ENCODE measurements around the gene NEURL1B. TPM values are rescaled to one million over a fixed set of nuclear protein-coding genes. Genes with fewer than 3 reads are reported as not detected.

The NEURL1B gene, protein sequence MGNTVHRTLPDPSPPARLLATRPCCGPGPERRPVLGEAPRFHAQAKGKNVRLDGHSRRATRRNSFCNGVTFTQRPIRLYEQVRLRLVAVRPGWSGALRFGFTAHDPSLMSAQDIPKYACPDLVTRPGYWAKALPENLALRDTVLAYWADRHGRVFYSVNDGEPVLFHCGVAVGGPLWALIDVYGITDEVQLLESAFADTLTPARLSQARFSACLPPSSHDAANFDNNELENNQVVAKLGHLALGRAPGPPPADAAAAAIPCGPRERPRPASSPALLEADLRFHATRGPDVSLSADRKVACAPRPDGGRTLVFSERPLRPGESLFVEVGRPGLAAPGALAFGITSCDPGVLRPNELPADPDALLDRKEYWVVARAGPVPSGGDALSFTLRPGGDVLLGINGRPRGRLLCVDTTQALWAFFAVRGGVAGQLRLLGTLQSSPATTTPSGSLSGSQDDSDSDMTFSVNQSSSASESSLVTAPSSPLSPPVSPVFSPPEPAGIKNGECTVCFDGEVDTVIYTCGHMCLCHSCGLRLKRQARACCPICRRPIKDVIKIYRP
- 1.0 and 4.4 TPM in 2 replicates for total RNA-seq

GRCh38 chr5:172640822-172641358 is at the start of gene NEURL1B:
Gene NEURL1B, plus strand, starts transcription at chr5:172641263. Its CDS starts 144 bp downstream, at chr5:172641407.
- TF ChIP-seq, protein P1, sequence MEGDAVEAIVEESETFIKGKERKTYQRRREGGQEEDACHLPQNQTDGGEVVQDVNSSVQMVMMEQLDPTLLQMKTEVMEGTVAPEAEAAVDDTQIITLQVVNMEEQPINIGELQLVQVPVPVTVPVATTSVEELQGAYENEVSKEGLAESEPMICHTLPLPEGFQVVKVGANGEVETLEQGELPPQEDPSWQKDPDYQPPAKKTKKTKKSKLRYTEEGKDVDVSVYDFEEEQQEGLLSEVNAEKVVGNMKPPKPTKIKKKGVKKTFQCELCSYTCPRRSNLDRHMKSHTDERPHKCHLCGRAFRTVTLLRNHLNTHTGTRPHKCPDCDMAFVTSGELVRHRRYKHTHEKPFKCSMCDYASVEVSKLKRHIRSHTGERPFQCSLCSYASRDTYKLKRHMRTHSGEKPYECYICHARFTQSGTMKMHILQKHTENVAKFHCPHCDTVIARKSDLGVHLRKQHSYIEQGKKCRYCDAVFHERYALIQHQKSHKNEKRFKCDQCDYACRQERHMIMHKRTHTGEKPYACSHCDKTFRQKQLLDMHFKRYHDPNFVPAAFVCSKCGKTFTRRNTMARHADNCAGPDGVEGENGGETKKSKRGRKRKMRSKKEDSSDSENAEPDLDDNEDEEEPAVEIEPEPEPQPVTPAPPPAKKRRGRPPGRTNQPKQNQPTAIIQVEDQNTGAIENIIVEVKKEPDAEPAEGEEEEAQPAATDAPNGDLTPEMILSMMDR (conservative IDR thresholded peaks at IDR 0.05; ENCODE audit: low read depth, low read length) = no peak
- peak within 1 kb of the TSS; percentile 46 for H3K4me3 ChIP-seq (ENCODE audit: low read depth, low read length)
- no peak for DNase-seq (ENCODE audit: low read depth)

DNA sequence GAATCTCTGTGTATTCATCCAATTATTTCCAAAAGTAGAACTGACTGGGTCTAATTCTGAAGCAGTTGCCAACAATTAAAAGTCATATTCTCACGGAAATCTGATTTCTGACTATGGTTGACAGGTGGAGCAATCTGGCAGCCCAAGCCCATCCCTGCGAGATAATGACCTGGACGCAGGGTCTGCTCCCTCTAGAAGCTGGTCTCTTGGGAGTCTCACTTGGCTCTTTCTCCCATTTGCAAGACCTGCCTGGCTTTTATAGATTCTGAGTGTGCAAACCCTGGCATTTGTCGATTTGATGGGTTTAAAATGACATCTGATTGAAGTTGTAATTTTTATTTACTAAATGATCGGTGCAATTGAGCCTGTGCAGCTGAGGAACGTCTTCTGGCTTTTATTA is 49.4 kb upstream of the NEURL1B start:
- no peak overlapping the region for H3K4me3 ChIP-seq (ENCODE audit: low read depth, low read length)
- TF ChIP-seq, protein P1 (conservative IDR thresholded peaks at IDR 0.05; ENCODE audit: low read depth, low read length) = no peak
- no peak for DNase-seq (ENCODE audit: low read depth)

DNA sequence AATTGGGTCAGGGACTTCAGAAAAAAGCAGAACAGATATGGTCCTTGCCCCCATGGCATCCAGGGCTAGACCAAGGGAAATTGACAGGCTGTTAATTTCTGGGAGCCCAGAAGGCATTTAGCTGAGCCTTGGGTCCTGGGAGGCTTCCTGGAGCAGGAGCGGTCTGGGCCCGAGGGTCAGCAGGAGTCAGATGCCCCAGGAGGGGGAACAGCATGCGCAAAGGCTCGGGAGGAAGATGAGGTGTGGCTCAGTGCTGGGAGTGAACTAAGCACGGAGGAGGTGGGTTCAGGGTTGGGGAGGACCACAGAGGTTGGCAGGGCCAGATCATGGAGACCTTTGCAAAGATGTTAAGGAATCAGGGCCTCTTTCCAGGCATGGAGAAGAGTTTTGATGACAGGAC is 48.2 kb upstream of the NEURL1B start:
- no peak overlapping the region for H3K4me3 ChIP-seq (ENCODE audit: low read depth, low read length)
- no peak for DNase-seq (ENCODE audit: low read depth)
- TF ChIP-seq, protein P1 (conservative IDR thresholded peaks at IDR 0.05; ENCODE audit: low read depth, low read length) = no peak

- no peak overlapping the region for H3K4me3 ChIP-seq (ENCODE audit: low read depth, low read length)
- no peak for DNase-seq (ENCODE audit: low read depth)
- TF ChIP-seq, protein P1 (conservative IDR thresholded peaks at IDR 0.05; ENCODE audit: low read depth, low read length) = no peak
Observed at GRCh38 chr5:172593306-172593705, 47.8 kb upstream of the NEURL1B start.

DNA sequence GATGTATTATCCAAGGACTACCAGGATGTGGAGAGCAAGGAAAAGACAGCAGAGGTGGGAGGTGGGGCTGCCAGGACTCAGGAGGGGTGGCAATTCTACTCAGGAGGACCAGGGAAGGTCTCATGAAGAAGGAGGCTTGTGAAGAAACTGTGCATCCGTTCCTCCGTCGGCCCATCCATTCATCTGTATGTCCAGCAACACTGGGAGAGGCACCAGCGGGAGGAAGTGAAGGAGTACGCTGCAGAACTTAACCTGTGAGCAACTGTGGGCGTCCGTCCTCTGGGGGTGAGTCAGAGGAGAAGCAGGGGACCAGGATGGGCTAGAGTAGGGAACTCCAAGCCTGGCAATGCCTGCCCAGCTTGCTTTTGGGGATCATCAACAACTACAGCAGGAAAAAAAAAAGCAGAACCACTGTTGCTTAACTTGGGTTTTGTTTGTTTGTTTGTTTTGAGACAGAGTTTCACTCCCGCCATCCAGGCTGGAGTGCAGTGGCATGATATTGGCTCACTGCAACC is 47.3 kb upstream of the NEURL1B start:
- no peak overlapping the region for H3K4me3 ChIP-seq (ENCODE audit: low read depth, low read length)
- DNase-seq (ENCODE audit: low read depth) = no peak
- TF ChIP-seq, protein P1 (conservative IDR thresholded peaks at IDR 0.05; ENCODE audit: low read depth, low read length) = no peak

DNA sequence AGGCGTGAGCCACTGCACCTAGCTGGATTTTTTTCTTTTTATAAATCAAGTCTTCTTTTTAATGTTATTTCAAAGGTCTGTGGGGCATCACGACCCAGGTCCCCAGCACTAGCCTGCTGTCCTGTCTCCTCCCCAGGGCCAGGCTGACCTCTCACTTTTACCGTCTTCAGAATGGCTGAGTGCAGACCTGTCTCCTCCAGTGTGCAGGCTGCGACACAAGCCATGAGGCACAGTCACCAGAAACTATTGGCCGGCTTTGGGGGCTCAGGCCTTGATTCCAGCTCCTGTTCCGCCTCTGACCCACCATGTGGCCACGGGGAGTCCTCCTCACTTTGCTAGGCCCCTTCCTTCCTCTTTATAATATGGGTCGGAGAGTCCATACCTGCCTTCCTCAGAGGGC is 46.6 kb upstream of the NEURL1B start:
- TF ChIP-seq, protein P1 (conservative IDR thresholded peaks at IDR 0.05; ENCODE audit: low read depth, low read length) = no peak
- DNase-seq (ENCODE audit: low read depth) = no peak
- H3K4me3 ChIP-seq (ENCODE audit: low read depth, low read length) = no peak overlapping the region

Data from epithelial cell of proximal tubule (primary cell).